ENCODE data around the gene PLET1. TPM values are rescaled to one million over a fixed set of nuclear protein-coding genes. Genes with fewer than 3 reads are reported as not detected.

PLET1 gene
- total RNA-seq, 1 donor from 2014 or later: not detected

DNA sequence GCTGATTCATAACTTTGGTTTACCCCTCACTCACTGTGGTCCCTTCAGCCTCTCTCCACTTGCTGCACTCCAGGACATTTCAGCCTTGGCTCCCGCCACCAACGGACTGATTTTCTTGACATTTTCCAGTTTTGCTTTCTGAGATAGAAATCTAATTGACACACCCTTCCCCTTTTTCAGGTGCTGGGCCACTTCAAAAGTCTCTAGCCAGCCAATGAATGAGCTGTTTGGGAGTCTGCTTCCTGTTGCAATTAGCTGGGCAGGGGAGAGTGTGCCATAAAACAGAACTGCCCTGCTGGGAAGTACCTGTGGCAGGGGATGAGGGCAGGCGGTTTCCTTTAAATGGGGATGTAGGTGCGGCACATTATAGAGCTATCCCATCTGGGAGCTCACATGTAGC, 21.1 kb upstream of the PLET1 start:
- DNase-seq: no peak

DNA sequence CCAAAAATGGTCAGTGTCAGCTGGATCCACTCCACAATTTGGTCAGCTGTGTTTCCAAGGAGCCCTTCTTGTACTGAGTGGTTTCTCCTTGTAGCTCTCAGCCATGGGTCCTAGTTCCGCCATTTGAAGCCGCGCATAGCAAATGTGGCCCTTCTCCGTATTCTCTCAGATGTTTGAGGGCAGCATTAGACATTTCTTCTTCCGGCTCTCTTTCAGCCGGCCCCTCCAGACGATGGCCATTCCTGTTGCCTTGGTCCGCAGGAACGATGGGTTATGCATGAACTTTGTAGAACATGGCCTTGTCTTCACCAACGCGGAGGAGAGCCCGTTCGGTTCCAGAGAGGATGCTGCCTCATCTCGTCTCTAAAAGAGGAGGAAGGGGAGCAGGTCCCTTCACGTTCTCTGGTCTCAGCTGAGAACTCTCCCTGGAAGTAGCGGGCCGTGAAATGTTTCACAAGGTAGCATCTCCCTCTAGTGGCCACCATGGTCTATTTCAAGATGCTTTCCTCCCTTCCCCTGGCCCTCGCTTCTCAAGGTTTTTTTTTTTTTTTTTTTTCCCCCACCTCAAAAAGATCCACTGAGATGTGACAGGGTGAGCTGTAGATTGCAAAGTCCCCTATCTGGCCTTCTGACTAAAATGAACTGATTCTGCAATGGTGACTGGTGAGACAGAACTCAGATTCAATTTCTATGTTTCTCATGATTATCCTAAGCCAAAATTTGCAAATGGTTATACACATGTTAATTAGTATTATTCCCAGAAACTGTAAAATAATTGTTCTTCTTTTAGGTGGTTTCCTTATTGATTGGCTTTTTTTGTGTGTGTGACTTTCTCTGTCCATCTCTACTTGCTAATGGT, 19.8 kb upstream of the PLET1 start:
- peak; percentile 90 for DNase-seq

DNA sequence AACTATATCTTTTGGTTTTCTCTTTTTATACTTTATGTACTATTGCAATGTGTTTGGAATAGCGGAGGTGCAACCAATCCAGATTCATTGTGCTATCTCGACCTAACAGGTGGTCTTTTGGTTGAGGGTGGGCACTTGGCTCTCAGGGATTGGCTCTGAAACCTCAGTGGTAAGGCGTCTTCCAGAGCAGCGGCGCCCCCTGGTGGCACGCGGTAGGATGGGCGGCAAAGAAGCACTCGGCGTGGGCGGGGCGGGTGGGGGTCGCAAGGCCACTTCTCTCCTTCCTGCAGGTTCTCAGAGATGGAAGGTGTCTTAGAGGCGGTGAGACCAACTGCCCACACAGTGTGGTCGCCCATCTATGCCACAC, 19.2 kb upstream of the PLET1 start:
- DNase-seq: peak; percentile 82

DNA sequence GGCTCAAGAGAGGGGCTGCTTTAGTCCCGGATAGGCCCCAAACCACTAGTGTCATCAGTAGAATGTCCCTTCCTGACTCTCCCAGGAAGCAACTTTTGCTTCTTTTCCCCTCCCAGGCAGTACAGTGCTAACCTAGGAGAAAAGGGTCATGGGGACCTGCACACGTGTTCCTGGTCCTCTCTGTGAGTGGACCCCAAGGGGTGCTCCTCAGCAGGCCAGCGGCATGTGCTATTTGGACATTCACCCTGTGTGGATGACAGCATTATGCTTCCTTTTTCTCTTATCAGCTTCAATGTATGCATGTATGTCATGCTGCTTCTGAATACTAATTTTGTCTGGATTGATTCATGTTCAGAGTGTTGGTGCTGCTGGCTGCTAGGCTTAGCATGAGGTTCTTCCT, 18.1 kb upstream of the PLET1 start:
- DNase-seq: no peak

DNA sequence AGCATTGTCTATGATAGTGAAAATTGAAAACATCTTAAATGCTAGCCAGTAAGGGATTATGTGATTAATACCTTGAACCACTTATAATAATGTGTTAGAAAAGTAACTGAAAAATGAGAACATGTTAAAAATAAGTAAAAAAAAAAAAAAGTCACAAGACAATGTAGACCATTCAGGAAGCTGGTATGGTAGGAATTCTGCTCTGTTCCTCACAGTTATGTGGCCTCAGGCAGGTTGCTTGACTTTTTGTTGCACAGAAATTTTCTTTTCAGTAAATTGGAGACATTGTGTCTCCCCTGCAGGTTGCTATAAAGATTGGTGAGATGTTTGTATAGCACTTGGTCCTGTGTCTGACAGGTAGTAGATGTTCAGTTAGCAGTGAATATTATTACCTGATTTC, 17.3 kb upstream of the PLET1 start:
- DNase-seq: no peak

DNA sequence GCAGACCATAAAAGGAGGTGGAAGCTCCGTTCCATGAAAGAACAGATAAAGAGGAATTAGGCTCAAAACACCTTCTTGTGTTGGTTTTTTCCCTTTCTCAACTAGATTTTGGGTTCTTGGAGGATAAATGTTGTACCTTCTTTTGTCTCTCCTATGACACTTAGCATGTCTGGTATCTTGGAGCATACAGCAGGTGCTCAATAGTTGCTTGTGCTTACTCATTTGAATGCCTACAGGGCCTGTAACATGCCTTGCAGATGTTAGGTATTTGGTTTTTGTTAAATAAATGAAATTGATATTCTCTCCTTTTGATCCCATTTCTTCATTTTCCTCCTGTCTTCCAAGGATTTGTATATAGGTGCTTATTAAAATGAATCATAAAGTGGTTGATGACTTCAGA, 16.4 kb upstream of the PLET1 start:
- no peak for DNase-seq

DNA sequence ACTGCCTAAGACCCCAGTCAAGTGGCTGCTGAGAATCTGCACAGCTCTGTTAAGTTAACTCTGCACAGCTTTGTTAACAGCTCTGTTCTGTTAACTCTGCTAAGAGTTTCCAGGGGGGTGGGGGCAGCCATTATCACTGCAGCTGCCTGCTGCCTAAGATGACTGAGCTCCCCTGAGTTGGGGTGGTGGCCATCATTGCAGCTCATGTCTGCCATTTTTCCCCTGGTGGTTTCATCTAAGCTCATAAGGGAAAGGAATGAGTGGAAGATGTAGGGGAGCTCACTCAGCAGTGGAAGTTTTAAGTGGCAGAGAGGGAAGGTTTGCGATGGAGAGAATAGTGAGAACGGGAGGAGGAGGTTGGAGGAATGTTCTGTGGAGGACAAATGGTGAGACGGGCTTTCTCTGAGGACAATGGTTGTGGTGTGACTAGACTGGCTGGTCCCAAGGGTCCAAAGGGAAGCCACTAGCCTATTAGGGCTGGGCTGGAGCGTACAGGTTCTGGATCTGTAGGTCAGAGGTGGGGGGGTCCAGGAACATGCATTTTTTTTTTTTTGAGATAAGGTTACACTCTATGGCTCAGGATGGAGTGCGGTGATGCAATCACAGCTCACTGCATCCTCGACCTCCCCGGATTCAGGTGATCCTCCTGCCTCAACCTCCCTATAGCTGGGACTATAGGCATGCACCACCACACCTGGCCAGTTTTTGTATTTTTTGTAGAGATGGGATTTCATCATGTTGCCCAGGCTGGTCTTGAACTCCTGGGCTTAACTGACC, 13.5 kb upstream of the PLET1 start:
- no peak for DNase-seq

DNA sequence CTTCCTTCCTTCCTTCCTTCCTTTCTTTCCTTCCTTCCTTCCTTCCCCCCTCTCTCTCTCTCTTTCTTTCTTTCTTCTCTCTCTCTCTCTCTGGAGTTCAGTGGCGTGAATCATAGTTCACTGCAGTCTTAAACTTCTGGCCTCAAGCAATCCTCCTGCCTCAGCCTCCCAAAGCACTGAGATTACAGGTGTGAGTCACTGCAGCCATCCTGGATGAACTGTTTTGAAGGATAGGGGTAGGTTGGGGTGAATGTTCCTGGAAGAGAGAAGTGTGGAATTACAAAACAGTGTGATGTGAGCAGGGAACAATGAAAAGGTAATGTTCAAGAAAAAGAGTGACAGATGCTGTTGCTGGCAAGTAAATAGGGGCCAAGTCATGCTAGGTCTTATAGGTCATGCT, 12.4 kb upstream of the PLET1 start:
- DNase-seq: no peak

DNA sequence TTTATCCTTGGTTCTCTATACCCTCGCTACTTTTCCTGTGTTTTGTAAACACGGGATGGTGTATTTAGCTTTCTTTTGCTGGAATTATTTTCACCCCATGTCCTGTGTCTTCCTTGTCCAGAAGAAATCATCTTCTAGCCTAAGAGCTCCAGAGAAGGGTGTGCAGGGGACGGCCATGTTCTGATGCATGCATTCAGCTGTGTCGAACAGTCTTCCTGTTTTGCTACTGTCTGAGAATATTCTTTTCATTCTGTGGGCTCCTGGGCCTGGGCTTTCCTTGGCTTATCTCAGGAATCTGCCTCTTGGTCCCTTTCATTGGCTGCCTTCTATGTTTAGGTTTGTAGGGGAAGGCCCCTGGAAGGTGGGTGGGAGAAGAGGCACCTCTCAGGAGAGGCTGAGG, 10.6 kb upstream of the PLET1 start:
- DNase-seq: no peak

DNA sequence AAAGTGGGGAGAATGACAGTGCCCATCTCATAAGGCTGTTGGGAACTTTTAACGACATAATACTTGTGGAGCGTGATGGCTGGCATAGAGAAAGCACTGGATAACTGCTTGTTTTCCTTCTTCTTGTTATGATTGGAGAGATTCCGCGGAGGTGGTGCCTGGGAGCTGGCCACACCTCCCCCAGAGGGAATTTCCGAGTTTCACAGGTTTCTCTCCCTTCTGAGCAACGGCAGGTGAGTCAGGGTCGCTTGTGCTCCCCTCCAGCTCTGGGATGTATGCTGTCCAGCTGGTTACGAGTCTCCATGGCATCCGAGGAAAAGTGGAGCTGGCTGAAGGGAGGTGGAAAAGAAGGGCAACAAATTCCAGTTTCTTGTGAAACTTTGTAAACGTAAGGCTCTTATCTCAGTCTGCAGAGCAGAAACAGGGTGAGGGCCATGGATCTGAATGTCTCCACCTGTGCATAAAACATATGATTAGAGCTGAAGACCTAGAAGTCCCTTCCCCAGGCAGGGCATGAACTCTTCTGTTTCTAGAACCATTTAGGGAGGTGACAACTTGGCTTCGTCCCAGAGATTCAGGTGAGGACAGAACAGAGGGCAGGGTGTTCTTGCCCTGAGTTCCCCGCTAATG, 10.0 kb upstream of the PLET1 start:
- no peak for DNase-seq

DNA sequence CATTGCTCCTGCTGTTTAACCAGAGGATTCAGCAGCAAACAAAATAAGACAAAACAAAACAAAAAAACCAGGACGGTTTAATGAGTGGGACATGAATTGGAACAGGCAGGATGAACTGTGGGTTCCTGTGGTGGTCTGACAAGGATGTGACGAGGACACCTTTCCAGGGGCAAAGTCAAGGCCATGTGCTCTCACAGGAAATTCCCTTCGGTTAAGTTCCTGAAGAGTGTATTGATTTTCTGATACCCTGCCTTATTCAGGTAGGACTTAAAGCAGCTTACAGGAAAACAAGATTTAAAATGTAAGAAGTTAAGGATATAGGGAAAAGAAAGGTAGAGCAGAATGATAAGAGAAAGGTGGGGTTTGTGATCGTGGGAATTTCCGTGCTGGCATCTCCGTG, 8.5 kb upstream of the PLET1 start:
- DNase-seq: no peak

DNA sequence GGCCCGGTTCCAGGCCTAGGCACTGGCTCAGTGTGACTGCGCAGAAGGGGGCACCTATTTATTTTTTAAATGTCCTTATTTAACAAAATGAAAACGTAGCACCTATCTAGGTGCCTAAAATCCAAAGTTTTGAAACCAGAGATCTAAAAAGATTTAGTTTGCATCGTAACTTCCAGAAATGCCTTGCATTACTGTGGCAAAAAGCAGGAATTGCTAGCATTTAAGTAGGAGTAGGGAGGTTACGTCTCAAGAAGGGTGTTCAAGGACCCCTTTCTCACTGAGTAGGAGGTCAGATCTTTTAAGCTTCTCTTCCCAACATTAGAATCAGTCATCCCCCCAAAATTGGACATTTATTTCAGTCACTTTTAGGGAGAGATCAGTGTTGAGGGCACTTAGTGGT, 7.7 kb upstream of the PLET1 start:
- no peak for DNase-seq

DNA sequence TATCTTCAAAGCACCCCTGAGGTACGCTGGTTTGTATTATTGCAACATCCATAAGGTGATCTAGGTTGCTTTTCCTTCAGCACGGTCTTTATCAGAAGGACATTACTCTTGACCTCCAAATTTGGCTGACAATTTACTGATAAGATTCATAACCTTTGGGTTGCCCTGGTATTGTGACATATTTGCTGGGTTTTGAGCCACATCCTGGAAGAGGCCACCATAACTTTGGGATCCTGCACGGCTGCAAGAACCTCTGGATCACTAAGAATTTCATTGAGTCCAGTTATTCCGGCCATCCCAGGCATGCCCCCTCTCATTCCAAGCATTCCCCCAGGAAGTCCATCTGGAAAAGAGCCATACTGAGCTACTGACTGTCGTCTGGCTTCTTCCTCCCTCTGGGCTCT, 6.5 kb upstream of the PLET1 start:
- no peak for DNase-seq

DNA sequence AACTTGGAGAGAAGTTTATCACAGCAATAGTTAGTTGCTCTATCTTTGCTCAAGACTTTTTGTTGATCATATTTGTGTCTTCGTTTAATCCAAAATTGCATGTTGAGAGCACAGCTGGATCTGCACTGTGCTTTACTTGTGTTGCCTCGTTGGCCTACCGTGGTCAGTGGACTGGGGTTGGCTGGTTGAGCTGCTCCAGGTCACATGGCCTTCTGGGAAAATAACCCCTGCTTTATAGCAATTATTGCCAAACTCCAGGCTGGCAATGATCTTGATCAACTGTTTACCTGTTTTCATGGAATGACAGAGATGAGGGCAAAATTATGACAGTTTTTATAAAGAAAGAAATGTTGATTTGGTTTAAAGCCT, 5.7 kb upstream of the PLET1 start:
- DNase-seq: no peak

DNA sequence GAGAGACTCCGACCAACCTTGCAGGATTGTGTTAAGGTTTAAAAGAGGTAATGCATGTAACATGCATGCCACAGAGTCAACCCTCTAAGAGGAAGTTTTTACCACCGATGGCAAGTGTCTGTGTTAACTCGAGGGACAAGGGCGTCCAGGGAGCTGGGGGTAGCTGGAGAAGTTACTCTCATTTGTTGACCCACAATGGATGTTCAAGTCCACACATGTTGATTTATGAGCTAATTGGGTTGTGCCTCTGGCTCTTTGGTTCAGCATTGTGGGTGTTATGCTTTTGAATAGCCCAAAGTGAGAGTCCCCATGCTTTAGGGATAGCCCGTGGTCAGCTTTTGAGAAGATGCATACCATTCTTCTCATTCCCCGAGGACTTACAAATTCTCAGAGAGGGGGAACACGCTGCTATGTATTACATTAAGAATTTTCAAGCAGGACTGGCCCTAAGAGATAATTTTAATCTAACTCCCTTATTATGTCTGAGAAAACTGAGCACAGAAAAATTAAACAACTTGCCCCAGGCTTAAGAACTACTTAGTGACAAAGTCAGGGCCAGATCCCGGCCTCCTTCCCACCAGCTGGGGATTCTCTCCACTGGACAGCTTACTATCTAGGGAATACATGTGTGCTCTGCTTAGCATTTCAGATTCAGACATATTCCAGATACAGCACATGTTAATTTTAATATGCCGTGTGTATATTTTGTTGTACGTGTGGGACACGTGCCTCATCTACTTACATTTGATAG, 5.2 kb upstream of the PLET1 start:
- peak; percentile 56 for DNase-seq

DNA sequence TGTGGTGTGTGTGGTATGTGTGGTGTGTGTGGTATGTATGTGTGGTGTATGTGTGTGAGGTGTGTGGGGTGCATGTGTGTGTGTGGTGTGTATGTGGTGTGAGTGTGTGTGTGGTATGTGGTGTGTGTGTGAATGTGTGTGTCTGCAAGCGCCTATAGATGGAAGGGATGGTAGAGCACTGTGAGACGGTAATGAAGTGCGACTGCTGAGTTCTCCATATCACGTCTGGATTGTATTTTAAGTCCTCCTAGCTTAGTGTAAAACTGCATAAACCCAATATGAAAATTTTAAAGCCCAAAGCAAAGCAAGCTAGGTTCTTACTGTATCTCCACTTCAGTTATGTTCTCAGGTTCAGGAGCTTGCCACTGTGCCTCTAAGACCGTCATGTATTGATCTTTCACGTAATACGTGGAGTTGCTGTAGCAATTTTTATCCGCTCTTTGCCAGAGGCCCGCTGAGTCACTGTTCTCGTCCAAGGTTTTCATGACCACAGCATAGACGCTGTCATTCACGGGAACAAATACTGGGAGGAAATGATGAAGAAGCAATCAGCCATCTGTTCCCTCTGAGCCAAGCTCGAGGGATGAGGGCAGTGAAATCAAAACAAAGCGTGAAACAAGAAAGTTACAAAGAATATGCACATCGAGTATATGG, 5.5 kb downstream of the PLET1 start:
- DNase-seq: peak; percentile 12

DNA sequence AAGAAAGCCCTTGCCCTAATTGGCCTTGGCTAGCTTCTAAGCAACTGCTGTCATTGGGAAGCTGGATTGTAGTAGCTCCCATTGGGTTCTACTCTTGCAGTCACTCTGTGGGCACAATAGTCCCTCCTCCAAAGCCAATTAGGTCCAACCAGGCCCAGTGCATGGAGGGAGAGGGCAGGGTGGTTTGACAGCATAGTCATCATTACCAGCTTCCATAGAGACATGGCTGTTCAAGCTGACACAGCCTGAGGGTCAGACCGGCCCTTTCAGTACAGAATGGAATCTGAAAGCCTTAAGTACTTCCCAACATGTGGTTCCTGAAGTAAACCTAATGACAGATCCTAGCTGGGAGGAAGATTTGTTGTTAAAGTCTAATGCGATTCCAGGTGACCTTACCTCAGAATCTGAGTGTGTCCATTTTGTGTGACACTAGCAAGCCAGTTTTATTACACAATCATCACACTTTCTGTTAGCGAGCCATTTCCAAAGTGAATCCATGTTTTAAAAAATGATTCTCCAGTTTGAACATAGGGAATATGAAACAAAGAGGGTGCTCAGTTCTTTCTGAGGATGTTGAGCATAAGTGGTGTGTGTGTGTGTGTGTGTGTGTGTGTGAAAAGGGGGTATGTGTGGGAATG, 6.9 kb downstream of the PLET1 start:
- no peak for DNase-seq

DNA sequence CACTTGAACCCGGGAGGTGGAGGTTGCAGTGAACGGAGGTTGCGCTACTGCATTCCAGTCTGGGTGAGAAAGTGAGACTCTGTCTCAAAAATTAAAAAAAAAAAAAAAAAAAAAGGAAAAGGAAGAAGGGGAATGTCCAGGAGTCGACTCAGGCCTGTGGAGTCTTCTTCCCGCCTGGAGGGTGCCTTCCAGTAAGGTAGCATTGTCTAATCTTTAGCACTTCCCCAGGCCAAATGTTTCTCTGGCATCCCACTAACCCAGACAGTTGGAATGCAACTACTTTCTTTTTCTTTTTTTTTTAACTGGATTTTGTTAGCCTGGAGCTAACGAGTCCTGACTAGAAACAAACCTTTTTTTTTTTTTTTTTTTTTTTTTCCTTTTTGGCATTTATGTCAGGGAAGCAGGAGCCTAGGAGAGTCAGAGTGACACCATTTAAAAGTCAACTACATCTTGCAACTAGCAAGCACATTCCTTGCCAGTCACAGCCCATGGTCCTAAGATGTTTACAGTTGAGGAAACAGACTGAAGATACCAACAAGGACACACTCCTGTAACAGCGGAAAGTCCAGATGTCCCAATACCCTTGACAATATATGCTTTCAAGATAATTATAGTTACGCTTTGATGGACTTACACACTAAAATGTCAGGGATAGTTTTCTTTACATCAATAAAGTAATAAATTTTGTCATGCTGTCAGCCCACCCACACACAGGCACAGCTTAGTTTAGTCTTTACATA, 10.6 kb downstream of the PLET1 start:
- no peak for DNase-seq

DNA sequence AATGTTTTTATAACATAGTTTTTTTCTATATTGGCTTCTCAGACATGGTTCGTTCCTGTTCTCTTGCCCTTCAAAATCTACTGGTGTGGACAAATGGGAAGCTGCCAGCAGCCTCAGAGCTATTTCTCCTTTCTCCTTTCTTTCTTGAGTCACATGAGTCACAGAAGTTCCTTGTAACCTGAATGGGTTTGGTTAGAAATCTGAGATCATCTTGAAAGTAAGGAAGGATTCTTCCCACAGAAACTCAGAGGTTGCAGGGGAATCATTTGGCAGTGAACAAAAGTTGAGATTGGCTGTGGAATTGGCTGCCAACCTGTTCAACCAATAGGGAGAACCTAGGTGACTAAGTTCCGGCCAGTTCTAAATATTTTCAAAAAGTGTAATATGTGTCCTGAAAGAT, 12.5 kb downstream of the PLET1 start:
- DNase-seq: no peak

DNA sequence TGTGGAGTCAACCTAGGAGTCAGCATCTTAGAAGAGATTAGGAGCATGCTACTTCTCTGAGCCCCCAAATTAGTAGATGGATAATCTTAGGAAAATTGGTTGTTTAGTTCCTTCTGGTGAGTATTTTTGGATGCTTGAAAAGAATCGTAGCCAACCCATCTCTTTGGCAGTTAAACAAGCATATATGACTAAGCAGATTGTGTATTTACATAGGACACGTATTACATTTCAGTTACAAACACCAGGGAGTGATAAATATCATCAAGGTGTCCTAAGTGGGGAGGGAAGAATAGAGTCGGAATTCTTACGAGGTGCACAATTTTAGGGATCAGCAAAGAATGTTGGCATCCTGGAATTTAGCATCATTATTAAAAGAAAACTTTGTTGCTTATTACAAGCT, 13.5 kb downstream of the PLET1 start:
- DNase-seq: no peak

DNA sequence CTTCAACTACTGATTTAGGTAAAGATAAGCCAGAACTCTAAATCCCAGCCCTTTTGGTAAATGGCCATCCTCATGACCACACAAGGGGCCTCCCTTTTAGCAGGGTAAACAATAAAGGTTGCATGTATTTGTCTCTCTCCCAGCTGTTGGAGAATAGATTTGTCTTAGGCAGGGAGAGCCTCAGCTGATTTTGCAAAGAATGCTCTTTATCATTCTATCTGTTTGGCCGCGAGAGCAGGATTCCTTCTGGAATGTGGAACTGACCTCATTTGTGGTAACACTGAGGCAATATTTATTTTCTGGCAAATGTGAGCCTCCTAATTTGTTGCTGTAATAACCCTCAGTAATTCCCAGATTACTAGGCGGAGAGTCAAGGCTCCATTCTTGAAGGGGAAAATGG, 19.2 kb downstream of the PLET1 start:
- DNase-seq: no peak

All from tongue (tissue), 2 donors.